Spleen (tissue), 7 donors: ENCODE results near the gene LRRK1.

ENCODE experiments used
- CTCF ChIP-seq, 11 experiments: fragments of 200-600 bp in 7 of 11; fragments of 450-650 bp in 4 of 11; sonication (generic) in 4 of 11; IDR thresholded peaks in 8 of 11; conservative IDR thresholded peaks in 3 of 11; 1 replicate in 7 of 11; 2 replicates in 4 of 11; pipeline versions ENCODE4 v1.4.0 to v1.8.0; 2016 to 2021; ENCODE audit warnings: antibody characterized with exemption in 11 of 11, inconsistent platforms in 4 of 11, mild to moderate bottlenecking in 1 of 11
- POLR2A ChIP-seq, 3 donors: fragments of 450-650 bp; IDR thresholded peaks; one replicate each; pipeline ENCODE4 v1.5.1; 2017; ENCODE audit warnings: antibody characterized with exemption in 3 of 3, mild to moderate bottlenecking in 1 of 3
- POLR2AphosphoS5 ChIP-seq, 3 donors: sonication (generic); formaldehyde crosslinking; IDR thresholded peaks; one replicate each; pipeline ENCODE4 v1.5.1; 2017; ENCODE audit warnings: antibody characterized with exemption in 3 of 3
- donor health status: DM: no; HTN: no; CAD: no; lungs with moderate emphysema.
- donor health status: DM: no; HTN: no; CAD: no.
- donor health status: DM: no; HTN: no; CAD: no.

- TF ChIP-seq POLR2A (IDR thresholded peaks at IDR 0.05) (no peak), CTCF (IDR thresholded peaks at IDR 0.05 in 8 of 11, conservative IDR thresholded peaks at IDR 0.05 in 3 of 11) (no peak), POLR2AphosphoS5 (IDR thresholded peaks at IDR 0.05) (no peak)
Measured at GRCh38 chr15:101052681-101053121, 133.5 kb downstream of the LRRK1 start.
